Jurkat, Clone E6-1 (cell line): ENCODE data around the gene GABRR2.

Experiments
- DNase-seq: peaks from one replicate; pipeline ENCODE4 v3.0.0-alpha.2; 2011; ENCODE audit warnings: low read depth, low spot score
- H3K4me3 ChIP-seq: 2 replicates; pipeline ENCODE4 v1.5.1; 2011; ENCODE audit warnings: mild to moderate bottlenecking, low read length, control low read depth, moderate library complexity

Gene GABRR2

DNA sequence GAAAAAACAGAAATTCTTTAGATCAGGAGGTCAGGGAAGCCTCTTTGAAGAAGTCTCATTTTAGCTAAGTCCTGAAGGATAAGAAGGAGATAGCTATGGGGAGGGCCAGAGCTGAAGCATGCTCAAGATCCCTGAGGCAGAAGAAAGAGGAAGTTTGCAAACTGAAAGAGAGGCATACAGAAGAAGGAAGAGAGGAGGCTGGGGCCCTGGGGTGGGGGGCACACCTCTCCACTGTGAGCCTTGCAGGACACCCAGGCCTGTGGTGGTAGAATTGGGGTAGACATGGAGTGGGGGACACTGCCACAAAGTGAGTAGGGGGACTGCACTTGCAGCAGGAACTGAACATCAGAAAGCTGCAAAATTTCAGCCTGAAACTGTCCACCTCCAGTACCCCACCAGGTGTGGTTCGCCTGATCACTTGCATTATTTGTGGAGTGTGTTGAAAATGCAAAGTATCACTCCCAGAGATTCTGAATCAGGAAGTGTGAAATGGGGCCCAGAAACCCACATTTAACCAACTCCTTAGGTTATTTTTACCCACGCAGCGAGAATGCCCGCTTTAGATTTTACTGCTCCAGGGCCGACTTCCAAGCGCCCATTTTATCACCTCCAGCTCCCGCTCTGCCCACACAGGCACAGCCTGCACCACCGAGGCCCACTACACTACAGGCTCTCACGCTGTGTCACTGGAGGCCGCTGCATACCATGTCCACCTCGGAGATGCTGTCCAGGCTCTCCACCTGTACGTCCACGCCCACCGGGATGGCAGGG lies 44.0 kb downstream of the GABRR2 start:
- no peak overlapping the region for H3K4me3 ChIP-seq
- DNase-seq = no peak

DNA sequence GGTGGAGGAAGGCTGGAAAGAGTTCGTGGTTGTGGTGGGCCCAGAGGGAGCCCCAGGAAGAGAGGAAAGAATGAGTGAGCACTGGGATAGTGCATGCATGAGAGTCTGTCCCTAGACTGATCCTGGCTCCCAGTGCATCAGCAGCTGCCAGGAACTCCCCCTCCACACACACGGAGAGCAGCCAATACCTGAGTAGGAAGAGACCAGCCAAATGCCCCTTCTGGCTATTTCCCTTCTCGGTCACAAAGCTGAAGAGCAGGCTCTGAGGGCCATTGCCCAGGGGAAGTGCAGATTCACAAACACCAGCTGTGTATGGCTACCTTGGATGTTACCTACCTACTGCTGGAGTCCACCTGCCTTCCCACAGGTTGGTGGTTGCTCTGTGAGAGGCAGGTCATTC lies 45.1 kb downstream of the GABRR2 start:
- no peak for DNase-seq
- H3K4me3 ChIP-seq = no peak overlapping the region

DNA sequence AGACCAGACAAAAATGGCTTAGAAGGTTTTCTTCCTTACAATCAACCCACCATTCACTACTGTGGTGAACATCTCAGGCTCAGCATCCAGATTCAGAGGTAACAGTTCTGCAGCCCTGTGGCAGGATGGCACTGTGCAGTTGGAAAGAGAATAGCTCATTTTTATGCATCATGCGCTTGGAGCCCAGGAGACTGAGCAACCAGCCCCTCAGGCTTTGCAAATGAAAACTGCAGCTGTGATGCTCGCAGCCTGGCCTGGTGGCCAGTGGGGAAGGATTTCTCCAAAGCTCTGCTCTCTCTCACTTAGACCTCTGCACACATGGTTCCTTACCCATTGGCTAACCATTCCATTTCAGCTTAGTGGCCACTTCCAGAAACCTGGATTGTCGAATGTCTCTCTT lies 45.8 kb downstream of the GABRR2 start:
- H3K4me3 ChIP-seq = no peak overlapping the region
- no peak for DNase-seq

DNA sequence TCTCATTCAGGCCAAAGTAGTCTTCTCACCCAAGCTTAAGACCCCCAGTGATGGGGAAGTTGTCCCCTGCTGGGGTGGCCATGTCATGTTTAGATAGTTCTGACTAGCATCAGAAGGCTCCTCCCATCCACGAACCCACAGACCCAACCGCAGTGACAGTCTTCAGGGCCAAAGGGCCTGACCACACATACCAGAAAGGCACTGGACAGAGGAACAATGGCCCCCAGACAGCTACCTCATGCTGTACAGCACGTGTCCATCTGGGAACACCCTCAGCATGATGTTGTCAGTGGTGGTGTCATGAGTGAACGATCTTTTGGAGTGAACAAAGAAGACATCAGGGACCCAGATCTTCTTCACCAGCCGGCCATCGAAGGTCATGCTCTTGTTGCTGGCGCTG lies 46.3 kb downstream of the GABRR2 start:
- DNase-seq = no peak
- H3K4me3 ChIP-seq = no peak overlapping the region

DNA sequence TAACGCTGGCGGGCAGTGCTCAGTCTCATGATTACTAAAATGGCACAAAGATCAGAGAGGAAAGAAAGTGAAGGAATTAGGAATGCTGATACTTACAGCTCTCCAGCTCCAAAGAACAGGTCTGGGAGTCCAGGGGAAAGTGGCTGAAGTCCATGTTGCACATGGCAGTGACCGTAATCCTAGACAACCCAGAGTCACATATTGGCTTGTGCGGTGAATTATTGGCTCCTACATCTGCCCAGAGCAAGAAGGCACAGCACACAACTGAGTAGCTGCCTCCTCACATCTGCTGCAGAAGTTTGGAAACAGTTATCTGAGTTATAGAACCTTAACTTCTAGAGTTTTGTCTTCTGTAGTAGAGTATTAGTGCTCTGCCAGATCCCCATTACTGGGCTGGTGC lies 47.2 kb downstream of the GABRR2 start:
- no peak overlapping the region for H3K4me3 ChIP-seq
- DNase-seq = no peak

DNA sequence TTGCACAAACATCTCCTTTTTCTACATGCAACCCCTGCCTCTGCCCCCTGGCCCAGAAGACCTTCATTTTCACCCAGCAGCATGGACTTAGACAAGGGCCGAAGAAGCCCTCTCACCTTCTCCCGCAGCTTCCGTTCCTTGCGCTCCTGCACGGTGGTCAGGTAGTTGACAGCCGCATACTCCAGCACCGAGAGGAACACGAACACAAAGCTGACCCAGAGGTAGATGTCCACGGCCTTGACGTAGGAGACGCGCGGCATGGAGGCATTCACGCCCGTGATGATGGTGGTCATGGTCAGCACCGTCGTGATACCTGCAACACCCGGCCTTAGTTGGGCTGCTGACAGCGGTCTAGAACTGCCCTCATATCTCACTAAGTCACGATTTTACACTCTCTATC lies 50.8 kb downstream of the GABRR2 start:
- no peak for DNase-seq

DNA sequence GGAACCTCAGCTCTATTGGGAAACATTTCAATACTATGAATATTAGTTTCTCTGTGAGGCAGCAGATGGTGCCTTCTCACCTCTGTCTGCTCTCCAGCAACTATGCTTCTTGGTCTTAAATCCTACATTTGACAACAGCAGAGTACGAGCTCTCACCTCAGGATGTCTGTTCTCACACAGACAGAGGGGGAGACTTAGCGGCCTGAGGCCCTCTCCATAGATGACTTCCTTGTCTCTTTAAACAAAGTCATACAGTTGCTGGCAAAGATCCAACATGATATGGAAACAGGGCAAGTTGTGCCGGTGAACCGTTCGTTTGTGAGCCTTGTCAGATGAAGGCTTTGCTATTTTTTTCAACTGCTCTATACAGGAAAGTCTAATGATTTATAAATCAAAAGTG lies 54.3 kb downstream of the GABRR2 start:
- DNase-seq = peak; percentile 69
- no peak overlapping the region for H3K4me3 ChIP-seq

More for the DNA sequence above, 50.8 kb downstream of the GABRR2 start:
- H3K4me3 ChIP-seq = no peak overlapping the region

DNA sequence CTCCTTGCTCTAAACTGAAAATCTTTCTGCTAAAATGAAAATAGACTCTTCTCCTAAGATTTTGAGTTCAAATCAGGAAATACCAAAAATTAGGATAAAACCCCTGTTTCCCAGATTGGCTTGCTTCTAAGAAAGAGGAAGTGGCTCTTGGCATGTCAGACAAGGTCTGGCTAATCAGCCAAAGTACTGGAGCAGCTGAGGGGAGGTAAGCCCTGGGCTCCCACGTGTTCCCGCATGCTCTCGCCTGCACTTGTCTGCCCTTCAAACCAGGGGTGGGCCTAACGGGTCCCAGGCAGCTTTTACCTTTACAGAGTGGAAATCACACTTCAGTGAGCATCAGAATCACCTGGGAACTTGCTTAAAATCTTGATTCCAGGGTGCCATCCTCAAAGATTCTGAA lies 54.8 kb downstream of the GABRR2 start:
- no peak overlapping the region for H3K4me3 ChIP-seq
- DNase-seq = no peak

DNA sequence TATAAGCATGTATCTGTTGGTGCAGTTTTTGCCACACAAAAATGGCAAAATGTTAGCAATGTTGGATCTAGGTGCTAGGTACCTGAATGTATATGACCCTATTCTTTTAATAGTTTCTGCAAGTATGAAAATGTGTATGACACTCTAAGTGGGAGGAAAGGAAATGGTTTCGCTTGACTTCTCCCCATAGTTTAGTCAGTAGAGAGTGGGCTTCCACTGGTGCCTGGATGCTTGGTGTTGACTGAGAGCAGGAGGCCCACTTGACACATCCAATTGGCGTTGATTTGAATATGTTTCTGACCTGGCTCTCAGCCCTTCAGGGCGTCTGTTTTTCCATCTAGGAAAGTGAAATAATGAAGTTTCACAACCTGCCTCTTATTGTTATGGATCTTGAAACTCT lies 56.2 kb downstream of the GABRR2 start:
- no peak for DNase-seq
- no peak overlapping the region for H3K4me3 ChIP-seq

DNA sequence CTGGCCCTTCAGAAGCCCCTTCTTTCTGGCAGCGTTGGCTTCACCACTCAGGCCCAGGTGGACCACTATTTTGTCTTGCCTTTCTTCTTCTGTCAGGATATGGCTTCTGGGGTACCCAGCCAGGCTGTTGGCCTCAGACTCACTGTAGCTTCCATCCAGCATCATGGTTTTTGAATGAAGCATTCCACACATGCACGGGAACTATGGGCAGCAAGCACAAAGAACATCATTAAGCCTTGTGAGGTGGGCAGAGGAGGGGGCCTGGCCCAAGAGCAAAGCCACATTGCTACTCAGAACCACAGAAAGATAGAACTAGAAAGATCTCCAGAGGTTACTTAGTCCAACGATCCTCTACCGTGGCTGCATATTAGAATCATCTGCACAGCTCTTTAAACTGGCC lies 57.3 kb downstream of the GABRR2 start:
- H3K4me3 ChIP-seq = no peak overlapping the region
- no peak for DNase-seq

DNA sequence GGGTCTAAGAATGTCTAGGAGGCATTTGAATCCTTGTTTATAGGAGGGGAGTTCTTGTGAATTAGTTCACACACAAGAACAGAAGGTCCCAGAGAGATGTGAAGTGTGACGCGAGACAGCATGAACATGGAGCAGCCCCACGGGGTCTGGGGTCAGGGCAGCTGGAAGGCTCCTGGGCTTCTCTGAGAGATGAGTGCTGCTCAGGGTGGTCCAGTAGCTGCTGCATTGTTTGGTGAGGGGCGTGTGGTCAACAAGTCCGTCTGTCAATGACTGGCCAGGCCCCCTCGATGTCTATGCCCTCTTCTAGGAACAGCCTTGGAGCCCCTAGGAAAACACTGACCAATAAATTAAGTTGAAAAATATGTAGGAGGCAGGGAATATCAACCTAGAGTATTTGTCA lies 57.8 kb downstream of the GABRR2 start:
- H3K4me3 ChIP-seq = no peak overlapping the region
- no peak for DNase-seq

DNA sequence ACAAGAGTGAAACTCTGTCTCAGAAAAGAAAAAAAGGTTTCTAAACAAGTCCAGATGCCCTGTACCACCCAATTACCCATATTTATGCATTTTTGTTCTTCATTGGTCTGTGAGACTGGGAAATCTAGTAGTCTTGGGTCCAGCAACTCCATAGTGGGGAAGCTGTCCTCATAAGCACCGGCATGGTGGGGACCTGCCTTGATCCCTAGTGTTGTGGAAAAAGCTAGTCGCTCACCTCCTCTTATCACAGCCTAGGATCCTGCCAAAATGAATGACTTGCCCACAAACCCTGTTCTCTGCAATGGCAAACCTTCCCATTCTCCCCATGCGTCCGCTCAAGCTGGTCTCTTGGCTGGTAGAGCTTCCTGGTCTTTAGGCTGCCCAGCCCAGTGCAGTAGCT lies 59.7 kb downstream of the GABRR2 start:
- no peak for DNase-seq

DNA sequence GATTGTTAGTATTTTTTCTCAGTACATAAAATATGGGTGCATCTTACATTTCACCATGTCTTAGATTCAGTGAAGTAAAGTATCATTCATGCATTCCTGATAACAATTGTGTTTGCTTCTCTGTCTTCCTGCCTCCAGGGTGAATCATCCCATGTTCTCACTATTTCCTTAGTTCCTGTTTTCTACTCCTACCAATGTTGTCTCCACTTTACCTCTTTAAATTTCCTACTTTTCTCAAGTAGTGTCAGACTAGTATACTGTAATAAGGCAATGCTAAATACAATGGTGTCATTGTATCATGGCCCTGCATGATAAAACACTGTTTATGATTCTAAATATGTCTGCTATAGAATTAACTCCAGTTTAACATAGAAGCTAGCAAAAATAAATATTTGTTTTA lies 60.5 kb downstream of the GABRR2 start:
- H3K4me3 ChIP-seq = no peak overlapping the region
- no peak for DNase-seq

More for the DNA sequence above, 59.7 kb downstream of the GABRR2 start:
- H3K4me3 ChIP-seq = no peak overlapping the region

DNA sequence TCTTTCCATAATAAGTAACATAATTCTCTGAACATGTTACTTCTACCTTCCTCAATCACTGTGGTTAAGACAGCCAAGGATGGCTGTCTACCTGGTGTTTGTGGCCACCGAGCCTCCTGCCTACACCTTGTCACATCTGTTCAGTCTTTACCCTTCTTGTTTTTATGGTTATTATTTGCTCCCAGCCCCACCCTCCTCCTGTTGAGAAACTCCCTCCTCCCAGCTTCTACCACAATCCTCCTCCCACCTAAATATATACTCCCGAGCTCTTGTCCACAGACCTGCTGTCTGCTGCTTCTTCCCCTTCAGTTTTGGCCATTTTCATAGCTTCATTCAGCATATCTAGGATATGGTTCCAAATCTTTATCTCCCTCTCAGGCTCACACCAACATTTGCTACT lies 62.2 kb downstream of the GABRR2 start:
- no peak overlapping the region for H3K4me3 ChIP-seq
- no peak for DNase-seq

DNA sequence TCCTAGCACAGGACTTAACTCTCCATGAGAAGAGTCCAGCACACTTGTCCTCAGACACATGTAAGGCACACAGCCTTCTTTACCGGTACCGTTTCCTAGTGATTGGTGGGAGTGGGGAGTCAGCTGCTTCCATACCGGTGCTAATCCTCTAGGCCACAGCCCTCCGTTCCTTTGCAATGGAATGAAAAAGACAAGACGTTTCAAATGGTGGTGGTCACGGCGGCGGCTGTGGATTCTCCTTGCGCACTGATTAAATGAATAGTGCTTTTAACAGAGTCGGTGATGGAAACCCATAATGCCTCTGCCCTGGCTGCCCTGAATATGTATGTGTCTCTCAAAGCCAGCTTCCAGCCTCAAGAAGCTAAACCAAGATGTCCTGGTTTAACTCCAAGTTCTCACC lies 63.1 kb downstream of the GABRR2 start:
- no peak overlapping the region for H3K4me3 ChIP-seq
- DNase-seq = no peak

DNA sequence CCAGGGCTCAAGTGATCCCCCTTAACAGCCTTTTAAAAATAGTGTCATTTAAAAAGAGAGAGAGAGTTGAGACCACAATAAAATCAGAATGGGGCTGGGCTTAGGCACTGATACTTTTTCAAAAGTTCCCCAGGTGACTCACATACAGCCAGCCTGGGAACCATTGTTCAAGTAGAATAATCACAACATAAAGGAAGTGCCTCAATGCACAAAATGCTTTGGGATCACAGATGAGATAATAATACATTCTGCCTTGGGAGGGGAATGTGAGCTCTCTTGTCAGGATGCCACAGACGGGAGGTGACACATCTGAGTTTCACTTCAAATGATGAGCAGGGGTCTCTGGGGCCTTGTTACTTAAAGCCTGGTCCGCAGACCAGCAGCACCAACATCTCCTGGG lies 63.9 kb downstream of the GABRR2 start:
- H3K4me3 ChIP-seq = no peak overlapping the region
- DNase-seq = no peak

DNA sequence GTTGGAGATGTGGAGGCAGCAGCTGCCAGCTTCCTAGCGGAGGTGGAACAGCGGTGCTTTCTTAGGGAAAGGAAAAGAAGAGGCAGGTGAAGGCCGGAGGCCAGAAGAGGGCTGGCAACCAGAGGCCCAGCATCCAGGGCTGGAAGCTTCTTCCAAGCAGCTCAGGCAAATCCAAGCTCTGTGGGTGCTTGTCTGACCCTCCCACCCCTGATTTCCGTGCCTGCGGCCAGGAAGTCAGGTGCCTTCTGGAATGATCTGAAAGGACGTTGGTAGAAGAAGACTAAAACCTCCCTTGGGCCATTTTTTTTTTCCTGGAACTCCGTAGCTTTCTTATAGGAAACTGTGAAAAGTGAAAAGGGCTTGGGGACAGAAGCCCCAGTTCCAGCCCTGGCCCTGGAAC lies 64.9 kb downstream of the GABRR2 start:
- no peak overlapping the region for H3K4me3 ChIP-seq
- DNase-seq = no peak

DNA sequence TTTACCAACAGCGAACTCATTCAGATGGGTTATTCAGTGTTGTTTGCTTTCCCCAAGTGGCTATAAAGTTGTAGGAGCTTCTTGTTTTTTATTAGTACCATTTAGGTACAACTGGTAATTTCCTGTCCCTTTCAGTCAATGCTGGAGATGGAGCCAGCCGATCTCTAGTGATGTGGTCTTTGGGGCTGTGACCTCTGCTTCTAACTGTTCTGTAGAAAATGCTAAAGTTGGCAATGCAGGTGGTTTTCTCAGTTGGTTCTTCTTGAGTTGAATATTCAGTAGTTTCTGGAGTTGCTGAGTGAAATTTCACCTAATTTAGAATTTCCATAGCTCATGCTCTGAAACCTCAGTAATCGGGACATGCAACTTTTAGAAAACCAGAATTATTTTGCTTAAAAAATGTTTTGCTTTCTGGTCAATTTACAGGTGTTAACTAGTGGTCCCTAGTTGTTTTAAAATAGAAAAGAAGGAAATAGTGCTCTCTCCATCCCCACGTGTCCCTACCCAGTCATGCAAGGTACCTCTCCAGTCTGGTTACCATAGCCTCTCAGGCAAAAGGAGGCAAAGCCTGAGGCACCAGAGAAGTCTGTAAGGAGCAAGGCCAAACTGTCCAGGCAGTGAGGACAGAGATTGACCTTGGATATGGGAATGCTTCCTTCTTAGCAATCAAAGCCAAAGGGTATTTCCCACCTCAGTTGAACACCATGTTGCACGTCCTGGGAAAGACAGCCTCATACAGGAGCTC lies 70.7 kb downstream of the GABRR2 start:
- no peak overlapping the region for H3K4me3 ChIP-seq
- no peak for DNase-seq

DNA sequence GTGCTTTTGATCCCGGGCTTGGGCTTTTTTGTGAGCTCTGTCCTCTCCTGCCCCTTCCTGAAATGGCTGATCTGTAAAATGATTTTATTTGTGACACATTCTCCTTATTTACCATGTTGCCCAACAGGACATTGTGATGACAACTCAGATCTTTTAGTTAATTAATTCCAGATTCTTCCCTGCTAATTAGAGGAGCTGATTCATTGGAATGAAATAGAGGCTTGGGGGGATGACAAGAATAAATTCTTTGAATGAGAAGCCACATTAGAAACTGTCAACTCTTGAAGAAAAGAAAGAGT lies 71.8 kb downstream of the GABRR2 start:
- no peak for DNase-seq
- no peak overlapping the region for H3K4me3 ChIP-seq

DNA sequence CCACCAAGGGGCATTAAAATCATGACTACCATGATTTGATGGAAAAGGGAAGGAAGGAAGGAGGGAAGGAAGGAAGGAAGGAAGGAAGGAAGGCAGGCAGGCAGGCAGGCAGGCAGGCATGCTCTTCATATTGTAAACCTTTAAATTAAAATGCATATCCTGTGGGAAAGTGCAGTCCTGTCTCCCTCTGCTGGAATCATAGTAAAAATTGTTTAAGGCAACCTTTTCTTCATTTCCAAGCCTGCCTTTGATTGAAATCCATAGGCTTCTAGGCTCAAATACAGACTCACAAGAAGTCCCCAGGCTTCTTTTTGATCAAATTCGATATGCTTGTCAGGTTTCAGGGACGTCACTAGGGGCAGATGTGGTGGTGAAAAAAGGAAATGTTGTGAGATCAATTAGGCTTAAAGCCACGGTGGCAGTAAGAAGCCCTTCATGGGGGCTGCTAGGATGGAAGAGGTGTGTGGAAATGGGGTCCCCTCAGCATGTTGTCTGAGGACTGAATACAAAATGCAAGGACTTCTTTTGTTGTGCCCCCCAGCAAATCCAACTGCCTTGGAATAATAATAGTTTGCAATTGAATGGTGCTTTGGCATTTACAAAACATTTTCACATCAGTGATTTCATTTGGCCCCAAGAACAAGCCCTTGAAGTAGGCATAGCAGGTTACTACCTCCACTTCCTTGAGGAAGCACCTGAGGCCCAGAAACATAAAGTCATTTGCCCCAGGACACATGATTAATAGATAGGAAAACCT lies 72.3 kb downstream of the GABRR2 start:
- no peak overlapping the region for H3K4me3 ChIP-seq

More for the DNA sequence above, 72.3 kb downstream of the GABRR2 start:
- DNase-seq = peak; percentile 27
